Suprapubic skin (tissue), 4 donors: ENCODE measurements around the gene GAS2L2. TPM values are rescaled to one million over a fixed set of nuclear protein-coding genes. Genes with fewer than 3 reads are reported as not detected.

Experiments used
- DNase-seq, 2 donors: peaks; one replicate each; pipeline ENCODE4 v3.0.0-alpha.2; 2019; ENCODE audit warnings: low spot score in 2 of 2
- H3K27ac ChIP-seq: fragments of 200-600 bp; sonication (generic); one replicate; pipeline ENCODE4 v1.5.1; 2019
- H3K27me3 ChIP-seq: fragments of 200-600 bp; sonication (generic); one replicate; pipeline ENCODE4 v1.5.1; 2019
- H3K36me3 ChIP-seq: fragments of 200-600 bp; sonication (generic); one replicate; pipeline ENCODE4 v1.5.1; 2019
- H3K4me1 ChIP-seq: fragments of 200-600 bp; sonication (generic); one replicate; pipeline ENCODE4 v1.5.1; 2019
- H3K4me3 ChIP-seq: fragments of 200-600 bp; sonication (generic); one replicate; pipeline ENCODE4 v1.5.1; 2019; ENCODE audit warnings: mild to moderate bottlenecking
- H3K9me3 ChIP-seq: fragments of 200-600 bp; sonication (generic); one replicate; pipeline ENCODE4 v1.5.1; 2019
- EP300 ChIP-seq: sonication (generic); formaldehyde crosslinking; IDR thresholded peaks from one replicate; pipeline ENCODE4 v1.6.1; 2017; ENCODE audit warnings: antibody characterized with exemption
- POLR2A ChIP-seq, 2 donors: fragments of 450-650 bp; IDR thresholded peaks; one replicate each; pipeline ENCODE4 v1.6.1; 2017; ENCODE audit warnings: antibody characterized with exemption in 2 of 2, mild to moderate bottlenecking in 2 of 2, moderate library complexity in 2 of 2
- POLR2AphosphoS5 ChIP-seq, 3 donors: sonication (generic); formaldehyde crosslinking; IDR thresholded peaks; one replicate each; pipeline ENCODE4 v1.6.1; 2017; ENCODE audit warnings: antibody characterized with exemption in 3 of 3
- WGBS: methylation state at CpG from one replicate; pipeline ENCODE4 v1.1.5; 2018; 5-methylcytosine and 5-hydroxymethylcytosine counted together
- total RNA-seq, 4 donors: library from RNA; depleted of rRNA; stranded (reverse); fragments of >200 nt; gene quantifications; one replicate each; pipeline ENCODE4 v1.1.0, GENCODE V29; 2016
- TF ChIP-seq, protein P1 (sequence below), 2 donors: fragments of 200-600 bp in 1 of 2; fragments of 450-650 bp in 1 of 2; sonication (generic) in 1 of 2; IDR thresholded peaks; one replicate each; pipeline ENCODE4 v1.5.1; 2016 to 2019; ENCODE audit warnings: antibody characterized with exemption in 2 of 2, mild to moderate bottlenecking in 1 of 2, moderate library complexity in 1 of 2

The GAS2L2 gene
- total RNA-seq, 4 donors from 2014 or later, result 0.24 to 0.49 TPM; not detected in 2

DNA sequence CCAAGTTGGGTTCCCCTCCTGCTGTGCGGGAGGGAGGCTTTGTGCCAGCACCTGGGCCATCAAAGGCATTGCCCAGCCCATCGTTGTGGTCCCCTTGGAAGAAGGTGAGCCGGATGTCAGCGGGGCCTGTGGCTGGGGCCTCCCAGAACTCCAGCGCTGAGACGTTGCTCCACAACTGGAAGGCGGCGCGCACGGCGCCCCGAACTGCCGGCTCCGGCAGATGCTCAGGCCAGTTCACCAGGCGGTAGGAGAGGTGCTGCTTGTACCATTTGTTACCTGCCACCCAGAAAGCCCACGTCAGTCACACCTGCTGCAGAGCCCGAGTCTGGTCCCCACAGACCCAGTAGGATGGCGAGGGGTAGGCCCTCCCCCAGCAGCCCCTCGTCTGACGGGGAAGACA lies 20.1 kb upstream of the GAS2L2 start:
- Histone ChIP-seq H3K4me3 (no peak overlapping the region), H3K36me3 (peaks cover 2% of the 10 kb centered on the region), H3K4me1 (peaks cover 11% of the 10 kb centered on the region), H3K9me3 (no peaks in the 10 kb centered on the region), H3K27me3 (no peaks in the 10 kb centered on the region), H3K27ac (no peak overlapping the region)
- no peak for TF ChIP-seq POLR2A (IDR thresholded peaks at IDR 0.05)
- TF ChIP-seq EP300, result no peak
- no peak for TF ChIP-seq POLR2AphosphoS5 (IDR thresholded peaks at IDR 0.05)
- no peak for DNase-seq
- 77% methylated on average over 4 of the region's 20 CpGs for WGBS

DNA sequence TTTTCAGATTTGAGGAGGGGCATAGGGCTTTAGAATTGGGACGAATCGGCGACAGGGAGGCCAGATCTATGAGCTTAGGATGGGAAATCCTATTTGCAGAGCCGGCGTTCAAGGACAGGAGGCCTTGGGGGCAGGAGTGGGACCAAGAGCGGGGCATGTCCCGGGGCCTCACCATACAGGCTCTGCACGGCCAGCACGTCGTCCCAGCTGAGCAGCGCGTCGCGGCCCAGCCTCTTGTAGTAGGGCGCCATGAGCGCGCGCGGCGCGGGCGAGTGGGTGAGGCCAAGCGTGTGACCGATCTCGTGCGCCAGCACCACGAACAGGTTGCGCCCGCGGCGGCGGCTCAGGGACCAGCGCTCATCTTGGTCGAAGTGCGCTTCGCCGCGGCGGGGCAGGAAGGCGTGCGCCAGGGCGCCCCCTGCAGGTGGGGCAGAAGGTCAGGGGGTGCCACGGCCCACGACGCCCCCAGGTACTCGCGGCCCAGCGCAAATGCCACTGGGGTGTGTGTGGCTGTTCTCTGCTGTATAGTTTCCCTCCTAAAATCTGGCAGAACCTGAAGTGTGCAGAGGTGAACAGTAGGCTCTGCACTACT lies 17.0 kb upstream of the GAS2L2 start:
- TF ChIP-seq, protein P1, sequence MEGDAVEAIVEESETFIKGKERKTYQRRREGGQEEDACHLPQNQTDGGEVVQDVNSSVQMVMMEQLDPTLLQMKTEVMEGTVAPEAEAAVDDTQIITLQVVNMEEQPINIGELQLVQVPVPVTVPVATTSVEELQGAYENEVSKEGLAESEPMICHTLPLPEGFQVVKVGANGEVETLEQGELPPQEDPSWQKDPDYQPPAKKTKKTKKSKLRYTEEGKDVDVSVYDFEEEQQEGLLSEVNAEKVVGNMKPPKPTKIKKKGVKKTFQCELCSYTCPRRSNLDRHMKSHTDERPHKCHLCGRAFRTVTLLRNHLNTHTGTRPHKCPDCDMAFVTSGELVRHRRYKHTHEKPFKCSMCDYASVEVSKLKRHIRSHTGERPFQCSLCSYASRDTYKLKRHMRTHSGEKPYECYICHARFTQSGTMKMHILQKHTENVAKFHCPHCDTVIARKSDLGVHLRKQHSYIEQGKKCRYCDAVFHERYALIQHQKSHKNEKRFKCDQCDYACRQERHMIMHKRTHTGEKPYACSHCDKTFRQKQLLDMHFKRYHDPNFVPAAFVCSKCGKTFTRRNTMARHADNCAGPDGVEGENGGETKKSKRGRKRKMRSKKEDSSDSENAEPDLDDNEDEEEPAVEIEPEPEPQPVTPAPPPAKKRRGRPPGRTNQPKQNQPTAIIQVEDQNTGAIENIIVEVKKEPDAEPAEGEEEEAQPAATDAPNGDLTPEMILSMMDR (IDR thresholded peaks at IDR 0.05), result no peak
- TF ChIP-seq POLR2A (IDR thresholded peaks at IDR 0.05), result no peak
- TF ChIP-seq EP300, result no peak
- TF ChIP-seq POLR2AphosphoS5 (IDR thresholded peaks at IDR 0.05), result no peak
- peaks cover under 1% of the 10 kb centered on the region for H3K4me1 ChIP-seq
- H3K9me3 ChIP-seq, result no peaks in the 10 kb centered on the region
- 90% methylated on average over 24 of the region's 48 CpGs for WGBS
- H3K4me3 ChIP-seq, result no peak overlapping the region
- DNase-seq, result no peak
- no peaks in the 10 kb centered on the region for H3K36me3 ChIP-seq
- no peaks in the 10 kb centered on the region for H3K27me3 ChIP-seq
- H3K27ac ChIP-seq, result no peak overlapping the region

DNA sequence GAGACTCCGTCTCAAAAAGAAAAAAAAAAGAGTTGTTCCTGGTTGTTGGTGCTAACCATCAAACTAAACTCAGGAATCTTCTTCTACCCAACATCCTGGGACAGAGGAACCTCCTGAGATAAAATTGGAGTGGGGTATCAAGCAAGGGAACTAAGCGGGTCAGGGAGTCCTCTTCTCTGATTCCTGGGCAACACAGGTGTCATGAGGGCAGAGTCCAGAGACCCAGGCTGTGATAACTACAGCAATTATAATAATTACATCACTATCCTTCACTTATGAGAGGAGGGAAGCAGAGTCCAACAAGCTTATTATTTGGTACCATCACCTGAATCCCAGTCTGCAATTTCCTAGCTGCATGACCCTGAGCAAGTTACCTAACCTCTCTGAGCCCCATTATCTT lies 15.8 kb upstream of the GAS2L2 start:
- Histone ChIP-seq H3K36me3 (no peaks in the 10 kb centered on the region), H3K9me3 (no peaks in the 10 kb centered on the region), H3K27me3 (no peaks in the 10 kb centered on the region), H3K4me3 (no peak overlapping the region), H3K4me1 (peaks cover 12% of the 10 kb centered on the region), H3K27ac (no peak overlapping the region)
- TF ChIP-seq, protein P1 (IDR thresholded peaks at IDR 0.05), result no peak
- TF ChIP-seq POLR2A (IDR thresholded peaks at IDR 0.05) (no peak), EP300 (no peak), POLR2AphosphoS5 (IDR thresholded peaks at IDR 0.05) (no peak)
- 89% methylated on average over 2 of the region's 2 CpGs for WGBS
- no peak for DNase-seq

DNA sequence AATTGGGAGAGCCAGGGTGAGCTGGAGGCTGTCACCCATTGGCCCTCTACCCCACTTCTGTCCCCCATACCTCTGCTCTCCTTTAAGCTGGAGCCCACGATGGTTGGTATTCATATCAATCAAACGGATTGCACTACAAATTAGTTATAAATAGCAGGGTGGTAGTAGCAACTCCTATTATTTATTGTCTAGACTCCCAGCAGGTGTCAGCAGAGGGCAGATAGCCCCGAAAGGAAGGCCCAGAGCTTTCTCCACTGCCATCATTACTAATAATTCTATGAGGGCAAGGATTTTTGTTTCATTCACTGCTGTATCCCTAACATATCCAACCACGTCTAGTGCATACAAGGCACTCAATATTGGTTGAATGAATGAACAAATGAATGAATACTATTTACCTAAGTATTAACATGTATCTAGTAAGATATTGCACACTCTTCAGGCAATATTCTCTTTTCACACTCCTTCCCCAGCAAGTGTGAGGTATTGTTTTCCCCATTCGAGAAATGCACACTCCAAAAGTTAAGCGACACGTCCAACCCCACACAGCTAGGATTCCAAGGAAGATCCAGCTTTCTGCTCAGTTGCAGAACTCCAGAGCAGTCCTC lies 14.0 kb upstream of the GAS2L2 start:
- Histone ChIP-seq H3K27me3 (no peaks in the 10 kb centered on the region), H3K36me3 (no peaks in the 10 kb centered on the region), H3K4me3 (no peak overlapping the region), H3K9me3 (no peaks in the 10 kb centered on the region), H3K4me1 (peaks cover 12% of the 10 kb centered on the region), H3K27ac (no peak overlapping the region)
- 44% methylated on average over 7 of the region's 7 CpGs for whole genome bisulfite sequencing
- TF ChIP-seq, protein P1 (IDR thresholded peaks at IDR 0.05), result peak; percentile 14 to 47
- no peak for TF ChIP-seq EP300
- no peak for DNase-seq

DNA sequence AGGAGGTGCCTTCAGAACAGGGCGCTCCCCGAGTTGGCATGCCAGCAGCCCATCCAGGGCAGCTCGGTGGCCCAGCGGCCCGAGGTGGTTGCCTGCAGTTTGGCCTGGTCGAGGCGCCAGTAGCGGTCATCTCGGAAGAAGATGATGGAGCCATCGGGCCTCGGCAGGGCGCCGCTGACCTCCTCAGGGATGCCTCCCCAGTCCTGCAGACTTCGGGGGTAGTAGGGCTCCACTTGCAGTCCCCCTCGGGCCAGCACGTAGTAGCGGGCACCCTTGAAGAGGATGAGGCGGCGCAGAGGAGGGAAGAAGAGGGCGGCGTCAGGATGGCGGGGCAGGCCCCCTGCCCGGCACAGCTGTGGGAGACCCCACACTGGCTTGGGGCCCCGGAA lies 13.4 kb upstream of the GAS2L2 start:
- DNase-seq, result no peak
- WGBS, result 94% methylated on average over 16 of the region's 24 CpGs
- Histone ChIP-seq H3K27ac (no peak overlapping the region), H3K9me3 (no peaks in the 10 kb centered on the region), H3K4me1 (peaks cover 12% of the 10 kb centered on the region), H3K36me3 (no peaks in the 10 kb centered on the region), H3K4me3 (no peak overlapping the region), H3K27me3 (no peaks in the 10 kb centered on the region)
- TF ChIP-seq POLR2A (IDR thresholded peaks at IDR 0.05) (no peak), EP300 (no peak)

DNA sequence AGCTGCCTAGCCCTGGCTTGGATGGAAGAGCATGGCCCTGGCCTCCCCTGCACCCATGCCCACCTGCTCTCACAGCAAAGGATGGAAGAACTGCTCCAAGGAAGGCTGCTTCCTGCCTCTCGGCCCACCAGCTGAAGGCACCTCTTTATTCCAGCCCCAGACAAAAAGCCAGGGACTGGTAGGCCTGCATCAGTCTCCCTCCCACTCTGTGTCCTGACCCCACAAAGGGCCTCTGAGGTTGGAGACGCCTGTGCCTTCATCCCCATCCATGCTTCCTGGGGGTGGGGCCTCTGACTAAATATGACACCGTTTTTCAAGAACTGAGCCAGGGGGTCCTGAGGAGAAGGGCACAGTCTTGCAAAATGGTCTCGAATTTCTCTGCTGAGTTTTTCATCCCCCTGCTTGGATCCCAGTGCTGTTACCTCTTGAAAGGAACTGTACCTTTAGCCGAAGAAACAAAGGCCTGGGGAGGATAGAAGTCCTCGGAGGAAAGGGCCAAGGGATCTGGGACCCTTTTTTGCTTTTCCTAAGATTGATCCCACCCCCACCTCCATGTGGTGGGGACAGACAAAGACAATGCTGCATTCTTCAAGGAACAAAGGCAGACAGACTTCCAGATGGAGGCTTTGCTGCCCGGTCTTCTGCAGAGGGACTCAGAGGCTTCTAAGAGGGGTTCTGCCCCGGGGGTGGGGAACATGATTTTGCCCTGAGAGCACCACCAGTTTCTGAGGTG lies 12.9 kb upstream of the GAS2L2 start:
- TF ChIP-seq, protein P1 (IDR thresholded peaks at IDR 0.05), result no peak
- TF ChIP-seq POLR2A (IDR thresholded peaks at IDR 0.05), result no peak
- TF ChIP-seq POLR2AphosphoS5 (IDR thresholded peaks at IDR 0.05), result no peak
- TF ChIP-seq EP300, result no peak
- DNase-seq, result no peak
- WGBS, result 74% methylated on average over 6 of the region's 8 CpGs
- H3K4me3 ChIP-seq, result no peak overlapping the region
- no peaks in the 10 kb centered on the region for H3K9me3 ChIP-seq
- H3K27ac ChIP-seq, result no peak overlapping the region
- peaks cover 12% of the 10 kb centered on the region for H3K4me1 ChIP-seq
- no peaks in the 10 kb centered on the region for H3K27me3 ChIP-seq
- no peaks in the 10 kb centered on the region for H3K36me3 ChIP-seq
